ENCODE measurements around the gene MC1R.
A peak's percentile ranks its signal among the peaks of the same experiment; 100 is the strongest.
"Not testable (repeated sequence)": the region's sequence is repeated elsewhere in the genome, so short reads cannot be mapped to it uniquely, and the experiment has no call there.

MC1R gene

DNA sequence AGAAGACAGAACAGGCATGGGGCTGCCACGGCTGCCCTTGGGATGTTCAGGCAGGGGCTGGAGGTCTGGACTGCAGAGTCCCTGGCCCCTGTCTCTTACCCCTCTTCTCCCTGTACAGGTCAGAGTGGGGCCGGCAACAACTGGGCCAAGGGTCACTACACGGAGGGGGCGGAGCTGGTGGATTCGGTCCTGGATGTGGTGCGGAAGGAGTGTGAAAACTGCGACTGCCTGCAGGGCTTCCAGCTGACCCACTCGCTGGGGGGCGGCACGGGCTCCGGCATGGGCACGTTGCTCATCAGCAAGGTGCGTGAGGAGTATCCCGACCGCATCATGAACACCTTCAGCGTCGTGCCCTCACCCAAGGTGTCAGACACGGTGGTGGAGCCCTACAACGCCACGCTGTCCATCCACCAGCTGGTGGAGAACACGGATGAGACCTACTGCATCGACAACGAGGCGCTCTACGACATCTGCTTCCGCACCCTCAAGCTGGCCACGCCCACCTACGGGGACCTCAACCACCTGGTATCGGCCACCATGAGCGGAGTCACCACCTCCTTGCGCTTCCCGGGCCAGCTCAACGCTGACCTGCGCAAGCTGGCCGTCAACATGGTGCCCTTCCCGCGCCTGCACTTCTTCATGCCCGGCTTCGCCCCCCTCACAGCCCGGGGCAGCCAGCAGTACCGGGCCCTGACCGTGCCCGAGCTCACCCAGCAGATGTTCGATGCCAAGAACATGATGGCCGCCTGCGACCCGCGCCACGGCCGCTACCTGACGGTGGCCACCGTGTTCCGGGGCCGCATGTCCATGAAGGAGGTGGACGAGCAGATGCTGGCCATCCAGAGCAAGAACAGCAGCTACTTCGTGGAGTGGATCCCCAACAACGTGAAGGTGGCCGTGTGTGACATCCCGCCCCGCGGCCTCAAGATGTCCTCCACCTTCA, 16.2 kb downstream of the MC1R start:
- DNase-seq (ENCODE audit: low spot score) = no peak

DNA sequence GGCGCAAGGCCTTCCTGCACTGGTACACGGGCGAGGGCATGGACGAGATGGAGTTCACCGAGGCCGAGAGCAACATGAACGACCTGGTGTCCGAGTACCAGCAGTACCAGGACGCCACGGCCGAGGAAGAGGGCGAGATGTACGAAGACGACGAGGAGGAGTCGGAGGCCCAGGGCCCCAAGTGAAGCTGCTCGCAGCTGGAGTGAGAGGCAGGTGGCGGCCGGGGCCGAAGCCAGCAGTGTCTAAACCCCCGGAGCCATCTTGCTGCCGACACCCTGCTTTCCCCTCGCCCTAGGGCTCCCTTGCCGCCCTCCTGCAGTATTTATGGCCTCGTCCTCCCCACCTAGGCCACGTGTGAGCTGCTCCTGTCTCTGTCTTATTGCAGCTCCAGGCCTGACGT, 17.0 kb downstream of the MC1R start:
- not testable (repeated sequence) for DNase-seq (ENCODE audit: low spot score)

DNA sequence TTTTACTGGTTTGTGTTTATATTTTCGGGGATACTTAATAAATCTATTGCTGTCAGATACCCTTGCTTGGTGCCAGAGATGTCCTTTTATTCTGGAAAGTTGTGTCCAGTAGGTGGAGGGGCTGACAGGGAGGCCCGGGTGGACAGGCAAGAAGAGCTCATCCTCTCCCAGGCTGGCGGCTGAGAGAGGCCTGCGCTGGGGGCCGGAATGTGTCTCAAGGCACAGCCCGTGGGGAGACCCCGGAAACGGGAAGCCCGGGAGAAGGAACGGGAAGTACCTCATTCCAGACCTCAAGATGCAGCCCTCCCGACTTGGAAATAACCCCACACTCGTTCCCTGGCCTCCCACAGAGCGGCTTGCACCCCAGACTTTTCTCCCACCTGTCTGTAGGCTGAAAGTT, 17.4 kb downstream of the MC1R start:
- no peak for DNase-seq (ENCODE audit: low spot score)

DNA sequence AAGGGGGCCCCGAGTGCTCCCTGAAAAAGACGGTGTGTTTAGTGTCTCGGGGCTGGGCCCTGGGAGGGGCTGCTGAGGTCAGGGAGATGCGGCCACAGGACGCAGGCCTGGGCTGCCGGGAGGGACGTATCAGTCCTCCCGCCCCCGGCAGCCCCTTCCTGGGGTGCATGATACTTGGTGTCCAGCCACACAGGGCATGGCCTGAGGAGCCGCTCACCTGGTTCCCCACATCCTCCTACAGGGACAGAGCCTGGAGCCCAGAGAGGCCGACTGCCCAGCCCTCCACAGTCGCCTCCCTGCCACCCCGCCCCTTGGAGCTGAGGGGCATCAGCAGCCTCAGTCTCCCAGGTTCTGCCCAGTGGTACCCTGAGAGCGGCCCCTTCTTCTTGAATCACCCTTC, 17.8 kb downstream of the MC1R start:
- no peak for DNase-seq (ENCODE audit: low spot score)

DNA sequence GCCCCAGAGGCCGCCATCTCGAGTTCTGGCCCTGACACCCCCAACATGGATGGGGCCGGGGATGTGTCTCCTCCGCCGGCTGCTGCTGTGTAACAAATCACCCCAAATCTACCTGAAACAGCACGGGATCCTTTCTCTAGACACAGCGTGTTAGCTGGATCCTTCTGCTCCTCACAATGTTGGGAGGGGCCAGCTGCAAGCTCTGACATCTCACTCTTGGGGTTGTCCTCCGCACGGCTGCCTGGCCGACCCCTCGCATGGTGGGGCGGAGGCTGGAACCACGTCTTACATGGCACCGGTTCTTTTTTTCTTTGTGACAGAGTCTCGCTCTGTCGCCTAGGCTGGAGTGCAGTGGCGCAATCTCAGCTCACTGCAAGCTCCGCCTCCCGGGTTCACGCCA, 18.3 kb downstream of the MC1R start:
- no peak for DNase-seq (ENCODE audit: low spot score)

DNA sequence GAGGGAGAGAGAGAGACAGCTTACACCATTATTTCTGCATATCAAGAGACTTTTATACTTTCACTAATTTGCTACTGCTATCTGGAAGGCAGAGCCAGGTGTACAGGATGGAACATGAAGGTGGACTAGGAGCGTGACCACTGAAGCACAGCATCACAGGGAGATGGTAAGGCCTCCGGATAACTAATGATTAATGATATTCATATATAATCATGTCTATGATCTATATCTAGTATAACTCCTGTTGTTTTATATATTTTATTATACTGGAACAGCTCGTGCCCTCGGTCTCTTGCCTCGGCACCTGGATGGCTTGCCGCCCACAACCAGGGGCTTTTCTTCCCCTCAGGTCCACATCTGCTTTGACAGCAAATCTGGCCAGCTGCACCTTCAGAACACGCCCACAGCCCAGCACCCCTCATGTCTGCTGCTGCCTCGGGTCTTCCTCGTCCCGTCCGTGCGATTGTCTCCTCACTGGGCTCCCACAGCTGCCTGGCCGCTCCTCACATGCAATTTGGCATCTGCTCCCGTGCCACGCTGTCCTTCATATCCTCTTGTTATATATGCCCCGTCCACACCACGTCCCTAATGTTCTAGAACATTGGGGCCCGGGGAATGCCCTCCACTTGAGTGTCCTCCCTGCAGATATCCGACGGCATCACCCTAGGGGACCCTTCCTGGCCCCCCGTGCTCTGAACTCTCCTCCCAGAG, 19.7 kb downstream of the MC1R start:
- no peak for DNase-seq (ENCODE audit: low spot score)

DNA sequence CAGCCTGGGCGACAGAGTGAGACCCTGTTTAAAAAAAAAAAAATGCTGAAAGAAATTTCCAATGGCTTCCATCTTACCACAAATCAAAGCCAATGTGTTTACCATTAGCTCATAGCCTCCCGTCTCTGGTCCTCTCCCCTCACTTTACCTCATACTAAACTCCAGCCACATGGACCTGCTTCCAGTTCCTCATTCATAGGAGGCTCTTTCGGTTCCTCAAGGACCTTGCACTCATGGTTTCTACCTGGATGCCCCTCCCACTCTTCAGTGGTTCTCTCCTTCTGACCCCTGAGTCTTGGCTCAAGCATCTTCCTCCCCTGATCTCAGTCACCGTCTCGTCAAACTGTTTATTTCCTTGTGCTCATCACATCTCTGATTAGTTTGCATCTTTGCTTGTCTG, 26.1 kb downstream of the MC1R start:
- no peak for DNase-seq (ENCODE audit: low spot score)

DNA sequence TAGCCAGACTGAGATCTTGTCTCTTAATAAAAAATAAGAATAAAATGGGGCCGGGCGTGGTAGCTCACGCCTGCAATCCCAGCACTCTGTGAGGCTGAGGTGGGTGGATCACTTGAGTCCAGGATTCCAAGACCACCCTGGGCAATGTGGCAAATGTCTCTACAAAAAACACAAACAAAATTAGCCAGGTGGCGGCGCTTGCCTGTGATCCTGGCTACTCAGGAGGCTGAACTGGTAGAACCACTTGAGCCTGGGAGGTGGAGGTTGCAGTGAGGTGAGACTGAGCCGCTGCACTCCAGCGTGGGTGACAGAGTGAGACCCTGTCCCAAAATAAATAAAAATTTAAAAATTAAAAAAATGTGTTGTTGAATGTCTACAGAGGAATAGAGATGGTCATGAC, 27.0 kb downstream of the MC1R start:
- DNase-seq (ENCODE audit: low spot score) = no peak

DNA sequence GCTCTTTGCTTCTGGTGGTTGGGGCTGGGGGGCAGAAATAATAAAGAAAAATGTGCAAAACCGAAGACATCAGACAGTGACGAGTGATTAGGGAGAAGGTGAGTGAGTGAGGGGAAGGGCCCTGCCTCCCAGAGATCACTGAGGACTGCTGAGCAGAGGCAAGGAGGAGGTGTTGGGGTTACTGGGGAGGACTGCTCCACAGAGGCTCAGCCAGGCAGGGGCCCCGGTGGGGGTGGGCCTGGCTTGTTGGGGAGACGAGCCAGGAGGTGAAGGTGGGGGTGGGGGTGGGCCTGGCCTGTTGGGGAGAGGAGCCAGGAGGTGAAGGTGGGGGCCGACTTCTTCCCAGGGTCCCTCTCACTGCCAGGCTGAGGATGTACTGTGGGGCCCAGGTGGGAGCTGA, 27.9 kb downstream of the MC1R start:
- DNase-seq (ENCODE audit: low spot score) = no peak

DNA sequence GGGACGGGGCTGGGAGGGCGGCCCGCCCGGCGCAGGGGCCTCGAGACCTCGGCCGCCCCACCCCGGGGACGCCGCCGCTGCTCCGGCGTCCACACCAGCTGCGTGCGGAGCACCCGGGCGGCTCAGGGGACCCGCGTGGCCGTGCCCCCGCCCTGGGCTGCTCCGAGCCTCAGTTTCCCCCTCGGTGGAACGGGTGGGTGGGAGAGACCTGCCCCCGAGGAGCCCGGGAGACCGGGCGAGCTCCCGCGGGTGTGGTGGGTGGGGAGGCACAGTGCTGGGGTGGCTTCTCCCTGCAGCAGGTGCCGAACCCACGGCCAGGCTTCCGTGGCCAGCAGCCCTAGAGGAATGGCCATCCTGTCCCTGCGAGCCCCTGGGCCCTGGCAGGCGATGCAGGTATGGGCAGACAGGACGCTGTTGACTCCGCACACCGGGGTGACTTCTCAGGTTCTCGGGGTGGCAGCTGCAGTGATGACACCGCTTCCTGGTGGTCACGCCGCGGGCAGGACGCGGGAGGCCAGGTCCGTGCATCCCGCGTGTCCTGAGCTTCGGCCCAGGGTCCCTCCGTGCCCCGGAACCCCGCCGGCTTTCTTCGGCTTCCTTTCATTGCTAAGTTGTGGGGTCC, 30.6 kb downstream of the MC1R start:
- no peak for DNase-seq (ENCODE audit: low spot score)

DNA sequence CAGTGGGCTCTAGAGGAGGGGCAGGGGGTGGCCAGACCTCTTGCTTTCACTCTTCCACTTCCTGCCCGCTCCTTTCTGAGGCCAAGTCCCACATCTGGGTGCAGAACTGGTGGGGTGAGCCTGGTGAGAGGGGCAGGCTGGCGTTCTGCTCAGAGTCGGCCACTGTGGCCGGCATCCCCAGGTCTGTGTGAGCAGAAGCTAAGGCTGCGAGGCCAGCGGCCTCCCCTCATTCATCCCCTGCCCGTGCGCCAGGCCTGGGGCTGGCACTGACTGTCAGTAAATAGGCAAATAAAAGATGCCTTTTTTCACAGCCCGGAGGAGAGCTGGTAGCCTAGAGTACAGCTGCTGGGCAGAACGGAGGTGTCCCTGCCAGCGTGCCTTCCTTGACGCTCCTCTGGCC, 31.1 kb downstream of the MC1R start:
- no peak for DNase-seq (ENCODE audit: low spot score)

DNA sequence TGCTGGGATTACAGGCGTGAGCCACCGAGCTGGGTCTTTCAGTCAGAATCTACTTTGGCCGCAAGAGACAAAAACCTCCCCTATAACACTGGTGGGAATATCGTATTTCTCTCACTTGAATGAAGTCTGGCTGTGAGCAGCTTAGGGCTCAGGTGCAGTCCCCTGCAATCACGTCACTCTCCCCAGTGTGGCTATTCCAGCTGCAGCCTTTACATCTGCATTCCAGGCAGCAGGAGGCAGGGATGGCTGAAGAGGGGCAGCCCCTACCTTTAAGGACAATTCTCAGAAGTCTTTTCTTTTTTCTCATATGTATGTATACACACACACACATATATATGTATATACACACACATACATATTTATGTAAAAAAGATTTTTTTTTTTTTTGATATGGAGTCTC, 32.8 kb downstream of the MC1R start:
- DNase-seq (ENCODE audit: low spot score) = no peak

DNA sequence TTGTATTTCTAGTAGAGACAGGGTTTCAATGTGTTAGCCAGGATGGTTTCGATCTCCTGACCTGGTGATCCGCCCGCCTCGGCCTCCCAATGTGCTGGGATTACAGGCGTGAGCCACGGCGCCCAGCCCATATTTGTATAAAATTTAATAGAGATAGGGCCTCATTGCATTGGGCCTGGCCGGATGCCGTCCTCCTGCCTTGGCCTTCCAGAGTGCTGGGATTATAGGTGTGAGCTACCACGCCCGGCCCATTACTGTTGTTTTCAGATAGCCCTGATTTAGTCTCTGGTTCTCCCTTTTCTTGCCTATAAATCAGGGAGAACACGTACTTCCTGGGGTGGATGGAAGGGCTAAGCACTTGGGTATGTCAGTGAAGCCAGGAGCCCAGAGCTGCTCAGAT, 33.4 kb downstream of the MC1R start:
- DNase-seq (ENCODE audit: low spot score) = no peak

DNA sequence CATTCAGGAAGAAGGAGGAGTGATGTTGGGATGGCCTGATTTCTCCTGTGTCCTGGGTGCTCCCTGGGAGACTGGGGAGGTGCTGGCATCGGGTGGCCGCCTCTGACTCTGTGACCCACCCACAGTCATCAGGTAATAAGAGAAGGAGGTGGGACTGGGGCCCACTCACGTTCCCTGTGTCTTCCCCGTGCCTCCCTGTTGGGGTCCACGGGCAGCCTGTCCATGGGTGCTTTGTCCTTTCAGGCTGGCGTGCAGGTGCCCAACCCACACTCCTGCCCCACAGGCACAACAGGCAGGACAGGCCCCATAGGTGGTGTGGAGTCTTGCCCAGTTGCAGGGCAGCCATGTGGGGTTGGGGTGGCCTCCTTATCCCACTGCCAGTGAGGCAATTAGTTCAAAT, 33.9 kb downstream of the MC1R start:
- no peak for DNase-seq (ENCODE audit: low spot score)

DNA sequence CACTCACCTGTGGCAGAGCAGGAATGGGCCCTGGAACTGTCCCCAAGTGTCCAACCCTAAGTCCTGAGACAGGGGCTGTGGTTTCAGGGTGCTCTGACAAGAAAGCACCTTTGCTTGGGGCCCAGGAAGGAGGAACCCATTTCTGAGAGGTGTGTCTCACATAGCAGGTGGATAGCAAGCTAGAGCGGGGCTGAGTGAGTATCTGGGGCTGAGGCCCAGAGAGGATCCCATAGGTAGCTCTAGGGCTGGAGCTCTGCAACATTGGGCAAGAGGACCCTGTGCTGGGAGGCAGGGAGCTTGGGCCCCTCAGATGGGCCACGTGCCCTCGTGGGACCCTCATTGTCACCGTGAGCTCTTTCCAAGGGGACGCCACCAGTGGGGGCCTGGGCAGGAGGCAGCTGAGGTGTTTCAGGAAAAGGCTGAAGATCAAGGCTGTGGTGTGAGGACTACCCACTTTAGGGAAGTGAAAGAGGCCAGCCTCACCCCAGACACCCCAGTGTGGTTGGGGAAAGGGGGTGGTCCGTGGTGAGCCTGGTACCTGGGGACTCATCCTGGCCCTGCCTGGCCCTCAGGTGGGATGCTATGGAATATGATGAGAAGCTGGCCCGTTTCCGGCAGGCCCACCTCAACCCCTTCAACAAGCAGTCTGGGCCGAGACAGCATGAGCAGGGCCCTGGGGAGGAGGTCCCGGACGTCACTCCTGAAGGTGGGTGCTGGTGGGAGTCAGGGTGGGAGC, 35.2 kb downstream of the MC1R start:
- DNase-seq (ENCODE audit: low spot score) = no peak

DNA sequence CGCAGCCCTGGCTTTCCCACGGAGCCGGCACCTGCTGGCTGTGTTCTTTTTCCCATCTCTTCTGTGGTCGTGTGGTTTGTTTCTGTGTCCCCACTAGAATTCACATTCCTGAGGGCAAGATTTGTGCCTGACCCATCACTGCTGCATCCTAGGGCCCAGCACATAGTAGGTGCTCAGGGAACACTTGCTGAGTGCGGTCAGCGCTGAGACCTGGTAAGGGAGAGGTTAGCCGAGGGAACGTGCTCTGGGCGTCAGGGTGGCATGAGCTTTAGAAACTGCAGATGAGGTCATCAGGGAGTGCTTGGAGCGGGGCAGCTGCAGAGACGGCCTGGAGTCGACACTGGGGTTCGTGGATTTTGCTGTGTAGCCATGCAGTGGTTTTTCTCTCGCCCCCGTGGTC, 35.8 kb downstream of the MC1R start:
- DNase-seq (ENCODE audit: low spot score) = no peak

DNA sequence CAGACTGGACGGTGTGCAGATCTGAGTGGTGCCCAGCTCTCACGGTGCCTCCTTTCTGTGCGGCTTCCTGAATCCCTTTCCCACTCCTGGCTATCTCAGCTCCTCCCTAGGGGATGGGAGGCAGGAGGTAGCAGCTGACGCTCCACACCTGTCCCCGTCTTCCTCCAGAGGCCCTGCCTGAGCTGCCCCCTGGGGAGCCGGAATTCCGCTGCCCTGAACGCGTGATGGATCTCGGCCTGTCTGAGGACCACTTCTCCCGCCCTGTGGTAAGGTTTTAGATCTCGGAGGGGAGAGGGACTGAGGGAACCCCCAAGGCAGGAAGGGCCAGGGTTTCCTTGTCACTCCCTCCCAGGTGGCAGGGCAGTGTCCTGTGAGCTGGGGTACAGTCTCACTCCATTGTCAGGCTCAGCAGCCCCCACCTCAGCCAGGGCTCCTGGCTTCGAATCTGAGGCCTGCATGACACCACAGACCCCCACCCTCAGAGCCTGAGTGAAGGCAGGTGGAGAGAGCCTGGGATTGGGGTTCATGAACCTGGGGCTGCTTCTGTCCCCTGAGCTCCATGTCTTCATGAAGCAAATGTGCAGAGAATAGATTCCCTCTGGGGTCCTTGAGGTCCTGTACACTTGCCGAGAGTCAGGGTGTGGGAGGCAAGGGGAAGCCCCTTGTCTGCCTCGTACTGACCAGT, 36.5 kb downstream of the MC1R start:
- DNase-seq (ENCODE audit: low spot score) = no peak

DNA sequence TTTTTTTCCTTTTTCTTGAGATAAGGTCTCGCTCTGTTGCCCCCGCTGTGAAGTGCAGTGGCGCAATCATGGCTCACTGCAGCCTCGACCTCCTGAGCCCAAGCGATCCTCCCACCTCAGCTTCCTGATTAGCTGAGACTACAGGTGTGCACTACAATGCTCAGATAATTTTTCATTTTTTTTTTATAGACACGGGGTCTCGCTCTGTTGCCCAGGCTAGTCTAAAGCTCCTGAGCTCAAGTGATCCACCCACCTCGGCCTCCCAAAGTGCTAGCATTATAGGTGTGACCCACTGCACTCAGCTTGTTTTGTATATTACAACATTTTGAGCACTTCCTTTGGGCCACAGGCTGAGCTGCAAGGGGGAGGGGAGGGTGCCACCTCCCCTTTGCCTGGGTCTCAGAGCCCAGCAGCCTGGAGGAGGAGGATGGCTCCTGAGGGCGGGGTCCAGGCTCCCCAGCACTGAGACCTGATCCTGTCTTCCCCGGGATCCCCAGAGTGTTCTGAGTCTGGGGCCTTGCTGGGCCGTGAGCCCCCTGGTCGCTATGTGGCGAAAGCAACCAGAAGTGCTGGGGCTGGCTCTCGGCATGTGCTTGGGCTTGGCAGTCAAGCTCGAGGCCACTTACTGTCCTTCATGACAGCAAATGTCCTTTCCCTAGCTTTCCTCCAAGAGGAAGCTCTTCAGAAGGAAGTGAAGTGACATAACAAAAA, 38.0 kb downstream of the MC1R start:
- DNase-seq (ENCODE audit: low spot score) = no peak

DNA sequence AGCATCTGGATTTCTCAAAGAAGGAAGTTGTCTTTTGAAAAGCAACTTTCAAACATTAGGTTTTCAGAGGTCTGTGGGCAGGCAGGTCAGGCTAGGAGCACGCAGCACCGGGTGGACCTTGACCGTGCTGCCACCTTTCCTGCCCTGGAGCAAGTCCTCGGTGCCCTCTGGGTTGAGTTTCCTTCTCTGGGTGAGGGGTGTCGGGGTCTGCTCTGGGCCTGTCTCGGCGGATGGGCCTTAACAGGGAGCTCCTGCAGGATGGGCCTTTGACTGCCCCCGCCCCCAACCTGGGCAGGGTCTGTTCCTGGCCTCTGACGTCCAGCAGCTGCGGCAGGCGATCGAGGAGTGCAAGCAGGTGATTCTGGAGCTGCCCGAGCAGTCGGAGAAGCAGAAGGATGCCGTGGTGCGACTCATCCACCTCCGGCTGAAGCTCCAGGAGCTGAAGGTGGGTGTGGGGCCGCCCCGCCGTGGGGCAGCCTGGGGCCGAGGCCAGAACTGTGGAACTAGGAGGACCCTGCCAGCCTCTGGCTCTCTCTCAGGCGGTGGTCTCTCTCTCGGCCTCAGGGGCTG, 38.6 kb downstream of the MC1R start:
- no peak for DNase-seq (ENCODE audit: low spot score)

DNA sequence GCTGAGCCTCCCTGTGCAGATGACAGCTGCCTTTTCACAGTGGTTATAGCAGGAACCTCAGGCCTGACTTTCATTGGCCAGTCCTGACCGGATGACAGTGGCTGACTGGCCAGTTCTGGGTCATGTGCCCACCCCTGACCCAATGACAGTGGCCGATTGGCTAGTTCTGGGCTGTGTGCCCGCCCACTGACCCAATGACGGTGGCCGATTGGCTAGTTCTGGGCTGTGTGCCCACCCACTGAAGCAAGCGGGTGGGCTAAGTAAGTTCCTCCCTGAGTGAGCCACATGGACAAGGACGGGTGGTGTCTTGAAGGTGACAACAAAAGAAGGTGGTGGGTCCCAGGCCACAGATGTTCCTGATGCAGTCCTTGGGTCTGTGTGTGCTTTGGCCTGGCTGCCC, 39.4 kb downstream of the MC1R start:
- peak; percentile 23 for DNase-seq (ENCODE audit: low spot score)

DNA sequence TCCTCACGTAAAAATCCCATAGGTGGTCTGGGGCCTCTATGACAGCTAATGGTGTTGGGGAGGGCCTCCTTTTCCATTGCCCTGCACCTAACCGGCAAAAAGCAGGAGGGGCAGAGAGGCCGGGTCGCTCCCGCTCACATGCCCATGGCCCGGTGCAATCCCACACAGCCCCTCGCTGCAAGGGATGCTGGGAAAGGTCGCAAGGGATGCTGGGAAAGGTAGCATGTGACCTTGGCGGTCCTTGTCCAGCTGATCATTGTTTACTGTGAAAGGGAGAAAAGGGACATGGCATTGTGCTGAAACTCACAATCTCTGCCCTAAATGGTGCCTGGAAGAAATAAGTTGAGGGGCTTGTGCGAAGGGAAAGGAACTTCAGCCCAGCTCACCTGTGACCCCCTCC, 39.9 kb downstream of the MC1R start:
- DNase-seq (ENCODE audit: low spot score) = no peak

Measured in kidney tubule cell (primary cell).